HG03103 (cell line): ENCODE measurements around the gene SIAE.
"Not testable (repeated sequence)": the region's sequence is repeated elsewhere in the genome, so short reads cannot be mapped to it uniquely, and the experiment has no call there.

Source experiments
- ATAC-seq: cut with Tn5 transposase; IDR thresholded peaks from one replicate; pipeline ENCODE4 v1.9.1; 2021; ENCODE audit warnings: low read depth; ENCODE audit not compliant: unreplicated experiment

Gene SIAE

DNA sequence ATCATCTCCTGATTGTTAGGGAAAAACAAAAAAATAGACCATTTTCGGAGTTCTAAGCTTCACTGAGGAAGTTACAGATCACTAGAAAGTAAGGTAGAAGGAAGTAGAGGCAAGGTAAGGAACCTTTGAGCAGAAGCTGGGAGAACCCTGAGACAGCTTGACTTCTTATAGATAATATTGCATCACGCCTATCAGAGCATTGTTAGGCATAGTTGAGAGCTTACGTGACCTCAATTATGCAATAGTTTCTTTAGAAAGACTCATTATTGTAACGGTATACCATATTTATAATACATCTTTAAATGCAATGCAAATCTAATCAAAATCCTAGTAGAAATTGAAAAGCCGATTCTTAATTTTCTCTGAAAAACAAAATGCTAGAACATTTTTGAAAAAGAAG is 46.0 kb downstream of the SIAE start:
- no peak for ATAC-seq

- ATAC-seq = no peak
These were observed 47.9 kb downstream of the SIAE start for GRCh38 chr11:124625504-124626168.

GRCh38 chr11:124623861-124624525 is 49.5 kb downstream of the SIAE start:
- ATAC-seq = no peak

GRCh38 chr11:124622531-124623451 is 50.7 kb downstream of the SIAE start, which contains the start of gene TBRG1:
TBRG1 (plus strand) TSS chr11:124622864; CDS start chr11:124623084, 220 bp downstream.
- ATAC-seq = peak; percentile 98

DNA sequence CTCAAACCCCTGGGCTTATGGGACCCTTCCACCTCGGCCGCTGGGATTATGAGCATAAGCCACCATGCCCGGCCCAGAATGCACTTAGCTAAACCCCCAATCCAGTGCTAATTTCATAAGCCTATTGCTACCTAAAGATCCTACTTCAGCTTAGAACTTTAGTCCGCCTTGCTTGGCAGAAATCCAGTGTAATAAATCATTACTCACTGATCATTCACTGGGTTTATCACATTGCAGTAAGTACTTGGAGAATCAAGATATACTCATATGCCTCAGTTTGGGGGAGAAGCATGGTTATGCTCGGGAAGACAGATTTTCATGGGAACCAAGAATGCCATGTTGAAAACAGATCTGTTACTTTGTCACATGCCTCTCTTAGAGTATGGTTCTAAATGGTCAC is 54.7 kb downstream of the SIAE start:
- no peak for ATAC-seq

DNA sequence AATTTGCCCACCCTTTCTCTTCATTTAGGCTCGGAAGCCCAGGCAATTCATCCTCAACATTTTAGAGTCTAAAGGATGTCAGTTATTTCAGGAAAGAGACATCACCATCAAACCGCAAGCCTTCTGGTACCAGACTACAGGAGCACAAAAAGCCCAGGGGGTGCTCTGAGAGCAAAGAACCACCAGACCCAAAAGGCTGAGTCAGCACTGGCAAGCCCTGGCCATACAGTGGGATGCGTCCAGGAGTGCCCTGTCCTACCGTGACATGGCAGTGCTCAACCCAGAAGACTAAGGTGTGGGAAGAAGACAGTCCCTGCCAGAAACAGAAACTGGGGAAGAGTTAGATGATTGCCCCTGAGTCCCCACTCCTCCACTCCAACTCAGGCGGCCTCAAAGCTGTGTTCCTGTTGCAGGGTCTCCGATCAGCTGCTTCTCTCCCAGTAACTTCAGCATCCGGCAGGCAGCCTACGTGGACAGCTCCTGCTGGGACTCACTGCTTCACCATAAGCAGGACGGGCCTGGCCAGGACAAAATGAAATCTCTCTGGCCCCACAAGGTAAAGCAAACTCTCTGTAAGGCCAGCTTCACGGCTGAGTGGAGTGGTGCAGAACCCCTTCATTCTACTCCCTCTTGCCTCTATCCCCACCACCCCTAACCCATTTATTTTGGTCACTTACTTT is 60.8 kb downstream of the SIAE start:
- no peak for ATAC-seq

DNA sequence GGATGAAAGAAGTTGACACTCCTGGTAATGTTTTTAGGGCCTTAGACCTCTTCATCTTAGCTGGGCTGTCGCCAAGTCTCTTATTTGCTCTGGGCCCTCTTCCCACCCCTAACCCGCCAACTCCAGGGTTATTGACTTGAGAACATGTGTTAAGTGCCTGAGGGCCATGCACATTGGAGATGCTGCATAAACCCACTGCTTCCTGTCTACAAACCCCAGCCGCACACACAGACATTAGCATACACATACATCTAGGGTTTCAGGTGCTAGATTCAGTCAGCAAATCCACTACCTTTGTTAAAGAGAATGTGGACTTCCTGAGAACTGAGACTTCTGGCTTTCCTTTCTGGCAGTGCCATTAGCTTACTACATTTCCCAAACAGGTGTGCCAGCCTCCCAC is 61.5 kb downstream of the SIAE start:
- ATAC-seq = no peak

GRCh38 chr11:124611064-124611463 is 62.5 kb downstream of the SIAE start, which contains the start of gene PANX3:
PANX3 (plus strand) TSS chr11:124611428; CDS start chr11:124611557, 129 bp downstream.
- no peak for ATAC-seq

GRCh38 chr11:124610295-124610694 is 63.2 kb downstream of the SIAE start:
- no peak for ATAC-seq

- no peak for ATAC-seq
These were observed 65.4 kb downstream of the SIAE start for GRCh38 chr11:124608147-124608546.

DNA sequence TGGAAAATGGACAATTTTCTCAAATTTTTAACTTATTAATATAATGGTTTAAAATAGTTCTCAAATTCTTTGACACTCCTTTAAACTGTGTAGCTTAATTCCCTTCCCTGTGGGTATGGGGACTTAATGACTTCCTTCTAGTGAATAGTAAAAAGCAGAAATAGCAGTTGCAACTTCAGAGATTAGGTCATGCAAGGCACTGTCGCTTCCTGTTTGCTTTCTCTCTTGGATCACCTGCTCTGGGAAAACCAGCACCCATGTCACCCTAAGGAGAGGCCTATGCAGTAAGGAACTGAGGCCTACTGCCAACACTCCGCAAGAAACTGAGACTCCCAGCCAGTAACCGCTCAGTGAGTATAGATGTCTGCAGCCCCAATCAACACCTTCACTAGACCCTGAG is 67.8 kb downstream of the SIAE start:
- no peak for ATAC-seq

- not testable (repeated sequence) for ATAC-seq
These were observed 70.8 kb downstream of the SIAE start for GRCh38 chr11:124602723-124603122.

DNA sequence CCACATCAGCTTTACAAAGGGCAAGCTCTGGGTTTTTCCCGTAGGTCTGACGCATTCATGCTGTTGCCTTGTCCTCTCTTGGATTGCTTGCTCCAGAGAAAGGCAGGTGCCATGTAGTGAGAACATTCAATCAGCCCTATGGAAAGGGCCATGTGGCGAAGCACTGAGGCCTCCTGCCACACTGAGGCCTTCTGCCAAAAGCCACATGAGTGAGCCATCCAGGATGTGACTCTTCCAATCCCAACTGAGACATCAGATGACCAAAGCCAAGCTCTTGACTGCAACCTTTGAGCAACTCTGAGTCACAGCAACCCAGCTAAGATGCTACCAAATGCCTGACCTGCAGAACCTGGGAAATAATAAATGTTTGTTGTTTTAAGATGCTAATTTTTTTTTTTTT is 71.3 kb downstream of the SIAE start:
- ATAC-seq = no peak

DNA sequence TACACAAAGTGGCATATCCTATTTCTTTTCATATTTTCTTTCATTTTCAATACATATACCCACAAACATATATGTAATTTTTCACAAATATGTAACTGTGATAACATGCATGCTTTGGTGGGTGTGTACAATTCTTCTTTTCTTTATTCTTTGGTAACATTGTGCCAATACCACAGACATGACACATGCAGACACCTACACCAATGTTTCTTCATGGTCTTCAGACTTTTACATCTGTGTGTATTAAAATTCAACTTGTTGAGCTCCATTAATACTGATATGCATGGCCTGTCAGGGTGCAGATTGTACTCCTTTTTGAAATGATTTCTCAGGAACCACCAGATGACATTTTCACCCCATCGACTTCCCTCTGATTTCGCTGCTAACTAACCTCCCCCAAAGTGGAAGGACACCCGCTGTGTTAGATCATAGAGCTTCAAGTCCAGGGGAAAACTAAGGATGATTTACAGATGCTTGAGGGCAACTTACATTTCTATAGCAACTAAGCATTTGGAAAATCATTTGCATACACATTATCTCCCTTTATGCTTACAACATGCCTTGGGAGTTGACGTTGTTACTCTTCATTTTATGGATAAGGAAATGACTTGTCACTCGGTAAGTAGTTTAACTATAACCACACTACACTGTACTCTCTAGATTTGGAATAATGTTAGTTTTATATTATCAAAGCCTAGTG is 72.8 kb downstream of the SIAE start:
- ATAC-seq = no peak

GRCh38 chr11:124597626-124598025 is 75.9 kb downstream of the SIAE start:
- no peak for ATAC-seq

DNA sequence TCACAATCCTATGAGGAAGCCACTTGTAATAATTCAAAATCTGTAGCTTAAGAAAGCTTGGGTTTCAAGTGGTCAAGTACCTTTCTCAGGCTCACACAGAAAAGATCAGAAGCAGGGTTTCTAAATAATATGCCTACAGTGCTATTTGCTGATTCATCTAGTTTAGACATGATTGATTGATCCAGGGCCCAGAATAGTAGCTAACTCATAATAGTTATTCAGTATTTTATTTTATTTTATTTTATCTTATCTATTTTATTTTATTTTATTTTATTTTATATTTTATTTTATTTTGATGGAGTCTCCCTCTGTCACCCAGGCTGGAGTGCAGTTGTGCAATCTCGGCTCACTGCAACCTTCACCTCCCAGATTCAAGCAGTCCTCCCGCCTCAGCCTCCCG is 78.2 kb downstream of the SIAE start:
- ATAC-seq = no peak

- no peak for ATAC-seq
These were observed 80.9 kb downstream of the SIAE start for GRCh38 chr11:124592627-124593026.

DNA sequence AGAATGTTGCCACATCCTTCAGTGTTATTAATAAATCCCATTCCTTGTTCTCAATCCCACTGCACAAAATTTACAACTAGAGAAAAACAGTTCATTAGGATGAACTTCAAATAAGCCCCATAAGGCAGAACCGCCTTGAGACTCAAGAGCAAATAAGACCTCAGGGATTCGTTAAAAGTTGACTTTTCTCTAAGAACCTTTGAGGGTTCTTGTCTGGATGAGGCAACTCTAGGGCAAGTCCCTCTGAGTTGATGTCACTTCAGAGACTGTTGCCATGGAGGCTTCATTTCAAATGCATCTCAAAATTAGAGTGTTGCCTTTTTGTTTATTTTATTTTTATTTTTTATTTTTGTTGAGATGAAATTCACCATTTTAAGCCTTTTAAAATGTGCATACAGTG is 82.1 kb downstream of the SIAE start:
- no peak for ATAC-seq

DNA sequence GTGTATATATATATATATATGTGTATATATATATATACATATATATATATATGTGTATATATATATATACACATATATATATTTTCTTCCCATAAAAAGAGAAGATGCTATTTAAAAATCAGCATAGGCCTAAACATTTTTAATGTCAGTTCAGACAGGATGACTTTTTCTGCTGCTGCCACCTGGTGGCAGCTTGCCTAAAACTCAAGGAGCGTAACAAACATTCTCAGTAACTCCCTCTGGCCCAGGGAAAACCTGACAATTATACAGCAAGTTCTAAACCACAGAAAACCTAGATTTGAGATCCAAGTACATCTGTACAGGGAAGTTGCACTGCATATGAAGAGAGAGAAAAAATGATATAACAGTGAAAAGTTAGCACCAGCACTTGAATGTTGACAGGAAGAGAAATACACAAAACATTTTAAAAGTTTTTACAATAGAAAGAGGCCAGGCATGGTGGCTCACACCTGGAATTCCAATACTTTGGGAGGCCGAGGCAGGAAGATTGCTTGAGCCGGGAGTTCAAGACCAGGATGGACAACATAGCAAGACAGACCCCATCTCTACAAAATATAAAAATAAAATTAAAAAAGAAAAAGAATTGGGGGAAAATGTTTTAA is 87.2 kb downstream of the SIAE start:
- peak; percentile 72 for ATAC-seq
